OCI-LY7 (cell line): ENCODE data around the gene APOBEC4. TPM values are rescaled to one million over a fixed set of nuclear protein-coding genes. Genes with fewer than 3 reads are reported as not detected.

Experiments used
- BruUV-seq: library from RNA; stranded (reverse); fragments of 400-500 nt; replicated peaks from 2 replicates; lab custom pipeline; 2021; lab: Mats Ljungman, UMichigan
- CTCF ChIA-PET: fragments of 300-600 bp; sonication (Branson Sonifier 250); formaldehyde crosslinking; loops from one replicate; lab custom pipeline; 2022; ENCODE audit warnings: antibody characterized with exemption; ENCODE audit not compliant: unreplicated experiment; lab: Charles Lee
- POLR2A ChIA-PET: fragments of 300-600 bp; sonication (Branson Sonifier 250); formaldehyde crosslinking; loops from one replicate; lab custom pipeline; 2022; ENCODE audit warnings: antibody characterized with exemption; lab: Charles Lee
- DNase-seq: peaks from one replicate; pipeline ENCODE4 v3.0.0-alpha.2; 2015; ENCODE audit warnings: low spot score
- H2AFZ ChIP-seq: fragments of 200-600 bp; sonication (generic), shearing (Covaris generic); 2 replicates; pipeline ENCODE4 v1.6.1; 2014; ENCODE audit warnings: mild to moderate bottlenecking, antibody characterized with exemption, low read length, moderate library complexity
- H3K27ac ChIP-seq: fragments of 200-600 bp; sonication (generic); 2 replicates; pipeline ENCODE4 v1.5.1; 2014; ENCODE audit warnings: mixed run types, low read depth, mild to moderate bottlenecking, moderate library complexity, low read length, inconsistent platforms; ENCODE audit not compliant: poor library complexity, severe bottlenecking
- H3K36me3 ChIP-seq: fragments of 200-600 bp; sonication (generic); 2 replicates; pipeline ENCODE4 v1.6.1; 2014; ENCODE audit warnings: mild to moderate bottlenecking, antibody characterized with exemption, low read length, moderate library complexity, mixed read lengths; ENCODE audit not compliant: insufficient read depth
- H3K4me1 ChIP-seq: fragments of 200-600 bp; sonication (generic); 2 replicates; pipeline ENCODE4 v1.5.1; 2014; ENCODE audit warnings: mild to moderate bottlenecking, low read length; ENCODE audit not compliant: insufficient read depth, poor library complexity, severe bottlenecking
- H3K4me2 ChIP-seq: fragments of 200-600 bp; sonication (generic); 2 replicates; pipeline ENCODE4 v1.6.1; 2014; ENCODE audit warnings: mild to moderate bottlenecking, low read length
- H3K4me3 ChIP-seq: fragments of 200-600 bp; sonication (generic); 2 replicates; pipeline ENCODE4 v1.5.1; 2014; ENCODE audit warnings: mild to moderate bottlenecking, low read depth, low read length; ENCODE audit not compliant: poor library complexity, severe bottlenecking
- H3K79me2 ChIP-seq: fragments of 200-600 bp; sonication (generic); 2 replicates; pipeline ENCODE4 v1.6.1; 2016; ENCODE audit warnings: low read depth, mild to moderate bottlenecking, low read length, moderate library complexity, mixed read lengths; ENCODE audit not compliant: insufficient read depth
- H3K9me2 ChIP-seq: fragments of 200-600 bp; sonication (generic); 2 replicates; pipeline ENCODE4 v1.6.1; 2016; ENCODE audit warnings: mild to moderate bottlenecking, low read length, mixed read lengths; ENCODE audit not compliant: insufficient read depth
- H3K9me3 ChIP-seq: fragments of 200-600 bp; sonication (generic); 2 replicates; pipeline ENCODE4 v1.6.1; 2014; ENCODE audit warnings: mild to moderate bottlenecking, mixed run types, low read length, mixed read lengths
- H4K20me1 ChIP-seq: fragments of 200-600 bp; sonication (generic); 2 replicates; pipeline ENCODE4 v1.6.1; 2014; ENCODE audit warnings: mild to moderate bottlenecking, antibody characterized with exemption, low read length, moderate library complexity, mixed read lengths; ENCODE audit not compliant: insufficient read depth
- EZH2phosphoT487 ChIP-seq: fragments of 200-600 bp; sonication (generic); IDR thresholded peaks from 2 replicates; pipeline ENCODE4 v1.6.1; 2018; ENCODE audit warnings: low read depth, borderline replicate concordance, mild to moderate bottlenecking, mixed run types, antibody characterized with exemption, low read length, moderate library complexity, mixed read lengths
- intact Hi-C: fragments of 100-400 bp; cut with micrococcal nuclease; formaldehyde crosslinking; loops from one replicate; pipeline ENCODE4 v1.10.0; 2022; ENCODE audit not compliant: unreplicated experiment
- total RNA-seq, 2 experiments: library from RNA; depleted of rRNA in 1 of 2; stranded (reverse); fragments of >200 nt in 1 of 2; shearing (Covaris generic) in 1 of 2; gene quantifications; 2 replicates each; pipeline ENCODE4 v1.2.3, GENCODE V29; 2014 to 2022
- TF ChIP-seq, protein P1 (sequence below): fragments of 200-600 bp; sonication (generic); conservative IDR thresholded peaks from 2 replicates; pipeline ENCODE4 v1.5.1; 2014; ENCODE audit warnings: mild to moderate bottlenecking, antibody characterized with exemption, low read length, moderate library complexity, mixed read lengths

Gene APOBEC4
- total RNA-seq, 2 experiments from 2014 or later: not detected

DNA sequence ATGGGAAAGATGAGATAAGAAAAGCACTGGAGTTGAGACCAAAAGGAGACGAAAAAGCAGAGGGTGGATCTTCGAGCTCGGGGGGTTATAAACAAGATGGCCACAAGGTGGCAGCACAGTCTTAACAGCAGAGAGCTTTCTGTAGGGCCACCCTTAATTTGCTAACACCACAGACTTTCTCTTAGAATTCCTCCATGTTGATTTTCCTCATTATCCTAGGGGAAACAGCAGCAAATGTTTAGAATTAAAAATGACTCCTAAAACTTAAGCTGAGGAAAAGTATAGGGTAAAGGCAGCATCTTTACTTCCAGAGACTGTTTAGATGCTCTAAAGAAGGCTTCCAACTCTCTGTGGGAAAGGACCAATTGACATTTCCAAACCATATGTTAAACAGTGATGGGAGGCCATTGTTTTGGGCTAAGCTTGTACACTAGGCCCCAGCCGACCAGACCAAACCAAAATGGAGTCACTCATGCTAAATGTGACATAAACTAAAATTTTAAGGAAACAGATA, 2.5 kb upstream of the APOBEC4 start:
- DNase-seq: peak; percentile 74

DNA sequence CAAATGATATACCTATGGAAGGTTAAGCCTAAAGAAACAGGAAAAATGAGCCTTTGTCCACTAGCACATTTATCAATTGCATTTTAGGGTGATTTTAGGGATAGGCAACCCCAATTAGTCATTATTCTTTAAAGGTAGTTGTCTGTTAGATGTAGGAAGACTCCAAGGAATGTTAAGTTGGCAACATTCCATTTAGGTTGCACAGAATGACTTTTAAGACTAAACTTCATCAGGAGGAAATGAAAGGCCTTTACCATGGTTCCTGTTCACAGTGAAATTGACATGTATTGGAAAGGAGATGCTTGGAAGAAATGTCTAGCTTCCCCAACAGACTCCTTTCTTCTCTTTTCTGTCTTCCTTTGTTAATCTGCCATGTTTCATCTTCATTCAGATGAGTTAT, 1.6 kb upstream of the APOBEC4 start:
- TF ChIP-seq EZH2phosphoT487: no peak
- TF ChIP-seq, protein P1, sequence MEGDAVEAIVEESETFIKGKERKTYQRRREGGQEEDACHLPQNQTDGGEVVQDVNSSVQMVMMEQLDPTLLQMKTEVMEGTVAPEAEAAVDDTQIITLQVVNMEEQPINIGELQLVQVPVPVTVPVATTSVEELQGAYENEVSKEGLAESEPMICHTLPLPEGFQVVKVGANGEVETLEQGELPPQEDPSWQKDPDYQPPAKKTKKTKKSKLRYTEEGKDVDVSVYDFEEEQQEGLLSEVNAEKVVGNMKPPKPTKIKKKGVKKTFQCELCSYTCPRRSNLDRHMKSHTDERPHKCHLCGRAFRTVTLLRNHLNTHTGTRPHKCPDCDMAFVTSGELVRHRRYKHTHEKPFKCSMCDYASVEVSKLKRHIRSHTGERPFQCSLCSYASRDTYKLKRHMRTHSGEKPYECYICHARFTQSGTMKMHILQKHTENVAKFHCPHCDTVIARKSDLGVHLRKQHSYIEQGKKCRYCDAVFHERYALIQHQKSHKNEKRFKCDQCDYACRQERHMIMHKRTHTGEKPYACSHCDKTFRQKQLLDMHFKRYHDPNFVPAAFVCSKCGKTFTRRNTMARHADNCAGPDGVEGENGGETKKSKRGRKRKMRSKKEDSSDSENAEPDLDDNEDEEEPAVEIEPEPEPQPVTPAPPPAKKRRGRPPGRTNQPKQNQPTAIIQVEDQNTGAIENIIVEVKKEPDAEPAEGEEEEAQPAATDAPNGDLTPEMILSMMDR: no peak
- CTCF ChIA-PET: interaction anchor here (0.6 to 2.0 kb wide), 4 partner anchors 30 to 263 kb away, joined by 3 to 9 read pairs (median 6); no protein-coding TSS in a partner anchor

More for the DNA sequence above, 2.5 kb upstream of the APOBEC4 start:
- intact Hi-C loops: loop anchor here (1.0 kb wide), 2 partner anchors 30 to 261 kb away; no protein-coding TSS in a partner anchor
- BruUV-seq: no TSS peak
- no peaks in the 10 kb centered on the region for H3K9me3 ChIP-seq
- no peak overlapping the region for H2AFZ ChIP-seq
- no peaks in the 10 kb centered on the region for H3K36me3 ChIP-seq
- H3K9me2 ChIP-seq: no peaks in the 10 kb centered on the region
- no peaks in the 10 kb centered on the region for H3K4me1 ChIP-seq
- TF ChIP-seq, protein P1: peak; percentile 97
- no peak for TF ChIP-seq EZH2phosphoT487
- H4K20me1 ChIP-seq: no peaks in the 10 kb centered on the region
- H3K79me2 ChIP-seq: no peaks in the 10 kb centered on the region
- no peak overlapping the region for H3K4me2 ChIP-seq
- ChIA-PET POLR2A (interaction anchor here (0.6 to 1.3 kb wide), 4 partner anchors 10 to 30 kb away, joined by 3 read pairs; no protein-coding TSS in a partner anchor), CTCF (interaction anchor here (0.6 to 2.0 kb wide), 3 partner anchors 29 to 262 kb away, joined by 3 to 6 read pairs (median 5); no protein-coding TSS in a partner anchor)
- no peak overlapping the region for H3K27ac ChIP-seq
- H3K4me3 ChIP-seq: no peak overlapping the region

DNA sequence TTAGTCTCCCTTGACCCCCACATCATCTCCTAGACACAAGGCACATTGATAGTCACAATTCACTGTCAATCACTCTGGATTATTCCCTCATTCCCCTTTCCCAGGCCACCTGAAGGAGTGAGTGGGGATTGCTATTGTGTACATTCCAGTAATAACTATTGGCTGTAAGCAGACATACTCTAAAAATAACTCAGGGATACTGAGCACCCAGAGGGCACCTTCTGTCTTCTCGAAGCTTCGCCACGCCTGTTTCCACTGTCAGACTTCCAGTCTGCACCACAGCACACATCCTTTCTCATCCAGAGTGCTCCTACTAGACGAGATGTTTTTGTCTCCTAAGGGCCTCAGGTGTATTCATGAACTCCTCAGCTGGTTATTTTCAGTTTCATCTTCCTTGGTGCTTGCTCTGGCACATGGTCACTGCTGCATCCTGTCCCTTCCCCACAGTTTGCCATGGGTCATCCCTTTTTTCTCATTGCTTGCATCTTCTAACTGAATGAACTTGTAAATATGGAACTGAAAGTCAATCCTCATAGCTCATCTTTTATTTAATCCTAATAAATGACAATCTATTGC, 848 bp upstream of the APOBEC4 start:
- Histone ChIP-seq H2AFZ (no peak overlapping the region), H3K79me2 (no peaks in the 10 kb centered on the region), H3K27ac (no peak overlapping the region), H3K9me2 (no peaks in the 10 kb centered on the region), H3K4me2 (no peak overlapping the region), H3K36me3 (no peaks in the 10 kb centered on the region), H3K4me3 (no peak overlapping the region), H3K4me1 (no peaks in the 10 kb centered on the region), H3K9me3 (no peaks in the 10 kb centered on the region), H4K20me1 (no peaks in the 10 kb centered on the region)
- ChIA-PET CTCF (interaction anchor here (1.7 kb wide), 1 partner anchor 31 kb away, joined by 9 read pairs; no protein-coding TSS in a partner anchor), POLR2A (interaction anchor here (1.0 kb wide), 1 partner anchor 263 kb away, joined by 3 read pairs; no protein-coding TSS in a partner anchor)
- BruUV-seq: no TSS peak
- TF ChIP-seq, protein P1: no peak
- no peak for TF ChIP-seq EZH2phosphoT487
- intact Hi-C loops: no loop called here
- no peak for DNase-seq

More for the DNA sequence above, 1.6 kb upstream of the APOBEC4 start:
- no peaks in the 10 kb centered on the region for H3K36me3 ChIP-seq
- H3K9me3 ChIP-seq: no peaks in the 10 kb centered on the region
- no peak for DNase-seq
- no peak overlapping the region for H3K27ac ChIP-seq
- H3K4me3 ChIP-seq: no peak overlapping the region
- H2AFZ ChIP-seq: no peak overlapping the region
- POLR2A ChIA-PET: interaction anchor here (1.0 to 1.3 kb wide), 3 partner anchors 10 to 263 kb away, joined by 3 read pairs; no protein-coding TSS in a partner anchor
- no peaks in the 10 kb centered on the region for H3K9me2 ChIP-seq
- intact Hi-C loops: loop anchor here (1.0 kb wide), 2 partner anchors 31 to 262 kb away; no protein-coding TSS in a partner anchor
- no peak overlapping the region for H3K4me2 ChIP-seq
- H3K79me2 ChIP-seq: no peaks in the 10 kb centered on the region
- no peaks in the 10 kb centered on the region for H3K4me1 ChIP-seq
- BruUV-seq: no TSS peak
- H4K20me1 ChIP-seq: no peaks in the 10 kb centered on the region
